Mucosa of rectum (tissue), 2 donors: ENCODE data around the gene CLEC6A.
"Not testable (repeated sequence)": the region's sequence is repeated elsewhere in the genome, so short reads cannot be mapped to it uniquely, and the experiment has no call there.

Experiments
- H3K27ac ChIP-seq, 2 donors: one replicate each; pipeline ENCODE4 v1.7.0; 2013; ENCODE audit warnings: inconsistent platforms in 2 of 2, low read depth in 2 of 2, low read length in 2 of 2
- H3K27me3 ChIP-seq, 2 donors: one replicate each; pipeline ENCODE4 v1.7.0; 2013; ENCODE audit warnings: low read length in 2 of 2; ENCODE audit not compliant: control insufficient read depth in 2 of 2, insufficient read depth in 2 of 2
- H3K36me3 ChIP-seq, 2 donors: one replicate each; pipeline ENCODE4 v1.7.0; 2013; ENCODE audit warnings: low read length in 2 of 2; ENCODE audit not compliant: control insufficient read depth in 2 of 2, insufficient read depth in 2 of 2
- H3K4me1 ChIP-seq, 2 donors: one replicate each; pipeline ENCODE4 v1.7.0; 2013; ENCODE audit warnings: low read length in 2 of 2, mild to moderate bottlenecking in 1 of 2; ENCODE audit not compliant: control insufficient read depth in 2 of 2, insufficient read depth in 2 of 2
- H3K4me3 ChIP-seq, 2 donors: one replicate each; pipeline ENCODE4 v1.7.0; 2013; ENCODE audit warnings: low read length in 2 of 2
- H3K9ac ChIP-seq, 2 donors: one replicate each; pipeline ENCODE4 v1.7.0; 2013; ENCODE audit warnings: low read length in 2 of 2, low read depth in 1 of 2, mild to moderate bottlenecking in 1 of 2
- H3K9me3 ChIP-seq, 2 donors: one replicate each; pipeline ENCODE4 v1.7.0; 2013; ENCODE audit warnings: low read length in 2 of 2; ENCODE audit not compliant: control insufficient read depth in 2 of 2
- donor health status: healthy.
- donor health status: Normal muscosa, but diverticular disease.

The CLEC6A gene

GRCh38 chr12:8495671-8496070, 39.9 kb downstream of the CLEC6A start:
- H3K9ac ChIP-seq, H3K36me3 ChIP-seq, H3K27me3 ChIP-seq, H3K9me3 ChIP-seq, H3K4me1 ChIP-seq, H3K4me3 ChIP-seq, H3K27ac ChIP-seq: not testable (repeated sequence)

- not testable (repeated sequence) for H3K4me3 ChIP-seq, H3K9ac ChIP-seq, H3K4me1 ChIP-seq, H3K36me3 ChIP-seq, H3K9me3 ChIP-seq, H3K27ac ChIP-seq, H3K27me3 ChIP-seq
Observed at GRCh38 chr12:8496074-8496473, 40.3 kb downstream of the CLEC6A start.

- Histone ChIP-seq H3K27ac (no peak overlapping the region), H3K9ac (no peak overlapping the region), H3K36me3 (no peaks in the 10 kb centered on the region), H3K9me3 (no peaks in the 10 kb centered on the region), H3K27me3 (peaks cover 0 to 1% of the 10 kb centered on the region in 2 donors), H3K4me3 (no peak overlapping the region), H3K4me1 (no peaks in the 10 kb centered on the region)
Observed at GRCh38 chr12:8499616-8500015, 43.9 kb downstream of the CLEC6A start.

GRCh38 chr12:8501720-8502119, 46.0 kb downstream of the CLEC6A start:
- H3K9ac ChIP-seq: no peak overlapping the region
- H3K36me3 ChIP-seq: no peaks in the 10 kb centered on the region
- H3K4me1 ChIP-seq: no peaks in the 10 kb centered on the region
- H3K27me3 ChIP-seq: peaks cover 0 to 1% of the 10 kb centered on the region in 2 donors
- H3K27ac ChIP-seq: no peak overlapping the region
- no peak overlapping the region for H3K4me3 ChIP-seq
- H3K9me3 ChIP-seq: no peaks in the 10 kb centered on the region

- no peak overlapping the region for H3K27ac ChIP-seq
Observed at GRCh38 chr12:8504351-8504750, 48.6 kb downstream of the CLEC6A start.

GRCh38 chr12:8507596-8507995, 51.8 kb downstream of the CLEC6A start:
- Histone ChIP-seq H3K4me1 (no peaks in the 10 kb centered on the region), H3K9me3 (no peaks in the 10 kb centered on the region)

More at GRCh38 chr12:8504351-8504750, 48.6 kb downstream of the CLEC6A start:
- H3K9me3 ChIP-seq: no peaks in the 10 kb centered on the region
- peaks cover 0 to 1% of the 10 kb centered on the region in 2 donors for H3K27me3 ChIP-seq
- no peaks in the 10 kb centered on the region for H3K36me3 ChIP-seq
- H3K4me1 ChIP-seq: no peaks in the 10 kb centered on the region
- no peak overlapping the region for H3K9ac ChIP-seq
- no peak overlapping the region for H3K4me3 ChIP-seq

GRCh38 chr12:8508223-8508622, 52.5 kb downstream of the CLEC6A start:
- no peaks in the 10 kb centered on the region for H3K27me3 ChIP-seq
- no peak overlapping the region for H3K27ac ChIP-seq
- H3K9ac ChIP-seq: no peak overlapping the region
- H3K9me3 ChIP-seq: no peaks in the 10 kb centered on the region
- H3K36me3 ChIP-seq: no peaks in the 10 kb centered on the region
- no peak overlapping the region for H3K4me3 ChIP-seq
- no peaks in the 10 kb centered on the region for H3K4me1 ChIP-seq

More at GRCh38 chr12:8507596-8507995, 51.8 kb downstream of the CLEC6A start:
- Histone ChIP-seq H3K4me3 (no peak overlapping the region), H3K36me3 (no peaks in the 10 kb centered on the region), H3K9ac (no peak overlapping the region), H3K27me3 (no peaks in the 10 kb centered on the region), H3K27ac (no peak overlapping the region)

- Histone ChIP-seq H3K36me3 (no peaks in the 10 kb centered on the region), H3K4me3 (no peak overlapping the region), H3K9me3 (no peaks in the 10 kb centered on the region), H3K9ac (no peak overlapping the region), H3K4me1 (no peaks in the 10 kb centered on the region), H3K27me3 (no peaks in the 10 kb centered on the region), H3K27ac (no peak overlapping the region)
Observed at GRCh38 chr12:8508910-8509841, 53.4 kb downstream of the CLEC6A start.

GRCh38 chr12:8513256-8513655, 57.5 kb downstream of the CLEC6A start, which contains the start of gene CLEC4D:
Gene CLEC4D, plus strand, starts transcription at chr12:8513503. Its CDS starts 230 bp downstream, at chr12:8513733.
- no peaks in the 10 kb centered on the region for H3K9me3 ChIP-seq
- H3K27ac ChIP-seq: no peak within 1 kb of the TSS
- H3K4me1 ChIP-seq: no peaks in the 10 kb centered on the region
- no peaks in the 10 kb centered on the region for H3K27me3 ChIP-seq
- no peaks in the 10 kb centered on the region for H3K36me3 ChIP-seq
- H3K4me3 ChIP-seq: no peak within 1 kb of the TSS
- no peak within 1 kb of the TSS for H3K9ac ChIP-seq

- H3K9me3 ChIP-seq: no peaks in the 10 kb centered on the region
- no peaks in the 10 kb centered on the region for H3K27me3 ChIP-seq
- no peaks in the 10 kb centered on the region for H3K4me1 ChIP-seq
- no peak overlapping the region for H3K27ac ChIP-seq
- no peaks in the 10 kb centered on the region for H3K36me3 ChIP-seq
- H3K9ac ChIP-seq: no peak overlapping the region
- H3K4me3 ChIP-seq: no peak overlapping the region
Observed at GRCh38 chr12:8517971-8518370, 62.2 kb downstream of the CLEC6A start.
